Activated CD4-positive, alpha-beta T cell treated with anti-CD3 and anti-CD28 coated beads, Interleukin-2, amount 10 ng/mL, durations not matched to agents 7 days and 5 days (primary cell): ENCODE data around the gene PRR30. TPM values are rescaled to one million over a fixed set of nuclear protein-coding genes. Genes with fewer than 3 reads are reported as not detected.

Experiments
- CTCF ChIA-PET: fragments of 350-600 bp; sonication (Branson Sonifier 250); formaldehyde crosslinking; loops from one replicate; lab custom pipeline; 2021; ENCODE audit warnings: antibody characterized with exemption; lab: Charles Lee
- POLR2A ChIA-PET: fragments of 350-600 bp; sonication (Branson Sonifier 250); formaldehyde crosslinking; loops from one replicate; lab custom pipeline; 2021; ENCODE audit warnings: antibody characterized with exemption; lab: Charles Lee
- DNase-seq: peaks from one replicate; pipeline ENCODE4 v3.0.0-alpha.2; 2020
- H3K27ac Mint-ChIP-seq: one replicate; pipeline ENCODE4 v1.8.0; 2021; ENCODE audit warnings: mild to moderate bottlenecking, moderate library complexity, mixed read lengths
- H3K27me3 Mint-ChIP-seq: one replicate; pipeline ENCODE4 v1.8.0; 2021; ENCODE audit warnings: mixed read lengths
- H3K36me3 Mint-ChIP-seq: one replicate; pipeline ENCODE4 v1.8.0; 2021; ENCODE audit warnings: low read depth, mixed read lengths
- H3K4me1 Mint-ChIP-seq: one replicate; pipeline ENCODE4 v1.8.0; 2021; ENCODE audit warnings: mixed read lengths
- H3K4me3 Mint-ChIP-seq: one replicate; pipeline ENCODE4 v1.8.0; 2021; ENCODE audit warnings: mild to moderate bottlenecking, moderate library complexity, mixed read lengths
- H3K9me3 Mint-ChIP-seq: one replicate; pipeline ENCODE4 v1.8.0; 2021; ENCODE audit warnings: mixed read lengths
- total RNA-seq, 2 experiments: library from RNA; stranded (reverse); gene quantifications; one replicate each; pipeline ENCODE4 v1.2.3, GENCODE V29; 2021

The PRR30 gene
- total RNA-seq, 2 experiments from 2014 or later: not detected

DNA sequence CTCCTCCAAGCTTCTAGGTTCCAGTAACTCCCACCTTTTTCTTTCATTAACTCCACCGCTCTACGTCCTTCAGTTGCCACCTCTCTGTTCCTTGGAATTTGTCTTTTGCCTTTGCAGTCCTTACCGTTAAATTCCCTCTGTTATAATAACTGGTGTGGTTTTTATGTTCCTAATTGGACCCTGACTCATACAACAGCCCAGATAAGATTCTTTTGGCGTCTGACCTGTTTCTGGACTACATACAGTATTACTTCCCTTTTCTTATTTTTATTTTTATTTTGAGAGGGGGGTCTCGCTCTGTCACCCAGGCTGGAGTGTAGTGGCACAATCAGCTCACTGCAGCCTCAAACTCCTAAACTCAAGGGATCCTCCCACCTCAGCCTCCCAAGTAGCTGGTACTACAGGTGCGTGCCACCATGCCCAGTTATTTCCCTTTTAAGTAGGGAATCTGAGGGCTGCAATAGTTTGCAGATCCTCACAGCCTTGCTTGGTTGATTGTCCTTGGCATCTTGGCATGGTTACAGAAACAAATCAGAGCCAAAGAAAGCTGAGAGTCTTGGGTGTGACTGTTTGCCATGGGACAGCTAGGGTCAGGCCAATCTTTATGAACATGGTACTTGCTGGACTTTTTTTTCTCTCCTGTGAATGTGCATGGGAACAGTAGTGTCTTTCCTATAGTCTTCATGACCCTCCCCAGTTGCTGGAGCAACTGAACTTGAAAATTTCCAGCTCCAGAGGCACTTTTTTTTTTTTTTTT is 31.5 kb upstream of the PRR30 start:
- ChIA-PET POLR2A (no interaction called here), CTCF (interaction anchor here (0.6 to 1.9 kb wide), 14 partner anchors 10 to 1015 kb away, joined by 3 to 11 read pairs (median 3); no protein-coding TSS in a partner anchor)
- H3K4me3 Mint-ChIP-seq: no peak overlapping the region
- DNase-seq: no peak
- H3K36me3 Mint-ChIP-seq: no peaks in the 10 kb centered on the region
- H3K4me1 Mint-ChIP-seq: peaks cover 7% of the 10 kb centered on the region
- no peaks in the 10 kb centered on the region for H3K9me3 Mint-ChIP-seq
- peaks cover 13% of the 10 kb centered on the region for H3K27me3 Mint-ChIP-seq
- no peak overlapping the region for H3K27ac Mint-ChIP-seq

- Mint-ChIP-seq H3K27ac (no peak overlapping the region), H3K9me3 (no peaks in the 10 kb centered on the region), H3K4me3 (no peak overlapping the region), H3K36me3 (no peaks in the 10 kb centered on the region), H3K27me3 (peaks cover 4% of the 10 kb centered on the region), H3K4me1 (peaks cover 7% of the 10 kb centered on the region)
- ChIA-PET POLR2A (no interaction called here), CTCF (no interaction called here)
- no peak for DNase-seq
These were observed 26.0 kb upstream of the PRR30 start for GRCh38 chr2:27164960-27165763.

DNA sequence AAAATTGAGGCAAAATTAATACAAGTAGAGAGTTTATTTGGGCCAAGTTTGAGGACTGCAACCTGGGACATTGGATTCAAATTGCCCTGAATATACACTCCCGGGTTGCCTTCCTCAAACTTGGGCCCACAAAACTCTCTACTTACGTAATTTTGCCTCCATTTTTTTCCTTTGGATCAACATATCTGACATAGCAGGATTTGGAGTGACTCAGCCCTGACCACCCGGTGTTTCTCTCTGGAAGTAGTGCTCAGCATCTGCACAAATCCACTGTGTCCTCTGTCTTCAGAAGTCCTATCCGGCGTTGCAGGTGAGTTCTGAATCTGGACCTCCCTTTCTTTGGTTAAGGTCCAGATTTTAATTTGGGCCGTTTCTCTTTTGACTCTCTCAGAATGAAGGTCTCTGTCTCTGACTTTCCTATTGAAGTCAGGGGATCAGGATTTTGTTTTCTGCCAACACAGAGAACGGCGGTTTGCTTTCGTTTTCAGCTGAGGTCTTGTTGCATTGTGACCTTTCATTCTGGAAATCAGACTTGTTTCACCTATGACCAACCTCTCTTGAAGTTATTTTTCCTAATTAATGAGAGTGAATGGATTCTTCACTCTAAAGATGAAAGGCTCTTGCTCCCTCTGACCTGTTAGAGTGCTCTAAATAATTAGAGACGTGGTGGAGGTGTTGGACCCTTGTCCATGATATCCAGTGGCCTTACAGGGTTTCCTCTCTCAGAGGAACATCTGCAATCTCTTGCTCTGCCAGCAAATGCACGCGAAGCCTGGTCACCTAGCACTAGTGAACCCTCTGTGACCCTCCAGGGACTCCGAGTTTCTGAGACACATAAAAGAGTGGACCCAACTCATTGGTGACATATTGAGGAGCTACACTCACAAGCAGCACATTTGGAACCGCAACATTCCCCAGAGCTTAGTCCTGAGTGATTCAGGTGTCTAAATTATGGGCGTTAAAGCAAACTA is 23.2 kb upstream of the PRR30 start:
- no peak for DNase-seq
- Mint-ChIP-seq H3K4me3 (no peak overlapping the region), H3K27ac (no peak overlapping the region), H3K9me3 (no peaks in the 10 kb centered on the region), H3K36me3 (no peaks in the 10 kb centered on the region), H3K27me3 (no peaks in the 10 kb centered on the region), H3K4me1 (peaks cover 5% of the 10 kb centered on the region)
- CTCF ChIA-PET: no interaction called here
- POLR2A ChIA-PET: no interaction called here

DNA sequence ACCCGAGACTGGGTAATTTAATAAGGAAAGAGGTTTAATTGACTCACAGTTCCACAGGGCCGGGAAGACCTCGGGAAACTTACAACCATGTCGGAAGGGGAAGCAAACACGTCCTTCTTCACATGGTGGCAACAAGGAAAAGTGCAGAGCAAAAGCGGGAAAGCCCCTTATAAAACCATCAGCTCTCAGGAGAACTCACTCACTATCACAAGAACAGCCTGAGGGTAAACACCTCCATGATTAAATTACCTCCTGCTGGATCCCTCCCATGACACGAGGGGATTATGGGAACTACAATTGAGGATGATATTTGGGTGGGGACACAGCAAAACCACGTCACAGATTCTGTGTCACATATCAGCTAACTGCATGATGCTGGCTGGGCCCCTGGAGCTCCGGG is 21.0 kb upstream of the PRR30 start:
- ChIA-PET POLR2A (interaction anchor here (0.6 kb wide), 1 partner anchor 142 kb away, joined by 3 read pairs; no protein-coding TSS in a partner anchor), CTCF (interaction anchor here (1.4 to 1.5 kb wide), 3 partner anchors 10 to 120 kb away, joined by 3 to 6 read pairs (median 3); no protein-coding TSS in a partner anchor)
- no peaks in the 10 kb centered on the region for H3K36me3 Mint-ChIP-seq
- H3K27me3 Mint-ChIP-seq: no peaks in the 10 kb centered on the region
- H3K9me3 Mint-ChIP-seq: no peaks in the 10 kb centered on the region
- no peaks in the 10 kb centered on the region for H3K4me1 Mint-ChIP-seq
- no peak for DNase-seq
- no peak overlapping the region for H3K4me3 Mint-ChIP-seq
- no peak overlapping the region for H3K27ac Mint-ChIP-seq

DNA sequence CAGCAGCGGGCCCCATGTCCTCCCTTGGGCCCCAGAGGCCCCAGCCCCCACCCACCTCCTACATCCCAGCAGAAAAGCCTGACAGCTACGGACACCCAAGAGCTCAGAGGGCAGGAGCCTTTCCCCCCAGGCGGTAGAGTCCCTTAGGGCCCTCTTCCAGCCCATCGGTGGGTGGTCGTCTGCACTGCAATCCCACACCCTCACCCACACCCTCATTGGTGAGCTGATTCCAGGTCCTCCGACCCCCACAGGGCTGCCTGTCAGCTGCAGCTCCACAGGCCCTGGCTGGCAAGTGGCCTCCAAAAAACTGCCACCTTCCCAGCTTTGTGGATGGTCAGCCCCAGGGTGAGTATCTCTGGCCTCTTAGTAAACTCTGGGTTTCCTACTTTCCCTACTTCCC is 20.1 kb upstream of the PRR30 start:
- CTCF ChIA-PET: interaction anchor here (0.8 to 2.8 kb wide), 4 partner anchors 11 to 355 kb away, joined by 3 to 11 read pairs (median 4); partner anchors contain the start of gene TCF23
- Mint-ChIP-seq H3K4me3 (no peak overlapping the region), H3K36me3 (no peaks in the 10 kb centered on the region), H3K27me3 (no peaks in the 10 kb centered on the region), H3K9me3 (no peaks in the 10 kb centered on the region), H3K27ac (no peak overlapping the region), H3K4me1 (no peaks in the 10 kb centered on the region)
- DNase-seq: no peak
- POLR2A ChIA-PET: no interaction called here

DNA sequence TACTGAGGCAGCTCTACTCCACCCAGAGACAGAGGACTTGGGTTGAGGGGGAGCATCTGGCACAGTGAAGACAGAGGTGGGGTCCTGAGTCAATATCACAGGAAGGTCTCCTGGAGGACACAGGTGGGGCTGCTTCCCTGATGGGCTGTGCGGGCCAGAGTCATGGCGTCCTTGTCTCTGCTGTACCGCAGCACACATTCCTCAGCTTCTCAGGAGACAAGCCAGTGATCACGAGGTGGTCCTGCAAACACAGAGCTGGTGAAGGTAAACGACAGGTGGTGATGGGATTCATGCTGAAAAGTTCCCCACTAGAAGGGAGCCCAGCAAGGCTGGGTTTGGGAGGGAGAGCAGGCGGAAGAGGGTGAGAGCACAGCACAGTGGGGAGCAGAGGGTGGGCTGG is 19.3 kb upstream of the PRR30 start:
- H3K27me3 Mint-ChIP-seq: no peaks in the 10 kb centered on the region
- ChIA-PET CTCF (interaction anchor here (1.0 to 2.8 kb wide), 3 partner anchors 10 to 356 kb away, joined by 3 to 11 read pairs (median 5); partner anchors contain the start of gene TCF23), POLR2A (no interaction called here)
- H3K9me3 Mint-ChIP-seq: no peaks in the 10 kb centered on the region
- no peaks in the 10 kb centered on the region for H3K36me3 Mint-ChIP-seq
- H3K4me1 Mint-ChIP-seq: no peaks in the 10 kb centered on the region
- H3K27ac Mint-ChIP-seq: peak overlapping the region; percentile 46
- H3K4me3 Mint-ChIP-seq: no peak overlapping the region
- DNase-seq: no peak

GRCh38 chr2:27155069-27155520 is 15.9 kb upstream of the PRR30 start:
- H3K27ac Mint-ChIP-seq: no peak overlapping the region
- H3K36me3 Mint-ChIP-seq: no peaks in the 10 kb centered on the region
- ChIA-PET POLR2A (no interaction called here), CTCF (interaction anchor here (0.8 to 0.9 kb wide), 2 partner anchors 15 to 96 kb away, joined by 3 read pairs; no protein-coding TSS in a partner anchor)
- DNase-seq: no peak
- H3K4me1 Mint-ChIP-seq: no peaks in the 10 kb centered on the region
- H3K27me3 Mint-ChIP-seq: peaks cover 2% of the 10 kb centered on the region
- no peaks in the 10 kb centered on the region for H3K9me3 Mint-ChIP-seq
- H3K4me3 Mint-ChIP-seq: no peak overlapping the region

- Mint-ChIP-seq H3K36me3 (no peaks in the 10 kb centered on the region), H3K9me3 (no peaks in the 10 kb centered on the region), H3K27me3 (peaks cover 2% of the 10 kb centered on the region), H3K4me1 (no peaks in the 10 kb centered on the region), H3K27ac (no peak overlapping the region), H3K4me3 (no peak overlapping the region)
- DNase-seq: no peak
- CTCF ChIA-PET: interaction anchor here (0.8 to 1.1 kb wide), 3 partner anchors 15 to 97 kb away, joined by 3 to 4 read pairs (median 3); no protein-coding TSS in a partner anchor
- POLR2A ChIA-PET: no interaction called here
These were observed 15.3 kb upstream of the PRR30 start for GRCh38 chr2:27154488-27154887.

DNA sequence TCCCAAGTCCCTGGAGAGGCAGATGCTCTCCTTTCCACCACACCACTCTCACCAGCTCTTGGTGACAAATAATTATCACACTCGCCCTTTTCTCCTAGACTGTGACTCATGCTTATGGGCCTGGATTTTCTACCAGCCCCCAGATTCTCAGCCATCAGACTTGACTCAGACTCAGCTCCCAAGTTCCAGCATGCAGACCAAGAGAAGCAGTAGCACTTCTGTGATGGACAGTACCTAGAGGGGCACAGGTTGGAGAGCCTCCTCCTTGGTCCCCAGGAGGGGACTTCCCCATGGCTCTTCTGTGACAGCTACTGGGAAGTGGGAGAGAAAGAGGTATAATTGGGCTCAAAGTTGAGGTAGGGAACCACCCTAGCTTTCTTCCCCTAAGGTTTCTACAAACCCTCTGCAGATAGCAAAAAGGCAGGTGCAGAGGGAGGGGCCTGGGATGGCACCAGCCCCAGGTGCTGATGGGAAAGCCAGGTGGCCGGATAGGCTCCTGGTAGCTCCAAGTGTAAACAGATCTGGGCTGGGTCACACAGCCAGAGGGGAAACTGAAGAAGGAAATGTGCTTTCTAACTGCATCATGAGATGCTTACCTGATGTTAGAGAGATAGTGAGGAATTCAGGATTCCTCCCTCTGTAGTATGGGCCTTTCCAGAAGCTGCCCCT is 13.7 kb upstream of the PRR30 start:
- DNase-seq: no peak
- ChIA-PET CTCF (interaction anchor here (1.6 kb wide), 1 partner anchor 44 kb away, joined by 4 read pairs; no protein-coding TSS in a partner anchor), POLR2A (no interaction called here)
- Mint-ChIP-seq H3K27me3 (peaks cover 2% of the 10 kb centered on the region), H3K27ac (no peak overlapping the region), H3K4me1 (no peaks in the 10 kb centered on the region), H3K36me3 (no peaks in the 10 kb centered on the region), H3K9me3 (no peaks in the 10 kb centered on the region), H3K4me3 (no peak overlapping the region)

GRCh38 chr2:27152102-27152795 is 13.0 kb upstream of the PRR30 start:
- no peak overlapping the region for H3K4me3 Mint-ChIP-seq
- no peaks in the 10 kb centered on the region for H3K36me3 Mint-ChIP-seq
- peaks cover 2% of the 10 kb centered on the region for H3K27me3 Mint-ChIP-seq
- ChIA-PET CTCF (interaction anchor here (0.7 to 2.2 kb wide), 4 partner anchors 9 to 79 kb away, joined by 3 to 6 read pairs (median 4); no protein-coding TSS in a partner anchor), POLR2A (interaction anchor here (0.6 kb wide), 1 partner anchor 129 kb away, joined by 3 read pairs; no protein-coding TSS in a partner anchor)
- H3K27ac Mint-ChIP-seq: no peak overlapping the region
- DNase-seq: no peak
- no peaks in the 10 kb centered on the region for H3K4me1 Mint-ChIP-seq
- H3K9me3 Mint-ChIP-seq: no peaks in the 10 kb centered on the region

DNA sequence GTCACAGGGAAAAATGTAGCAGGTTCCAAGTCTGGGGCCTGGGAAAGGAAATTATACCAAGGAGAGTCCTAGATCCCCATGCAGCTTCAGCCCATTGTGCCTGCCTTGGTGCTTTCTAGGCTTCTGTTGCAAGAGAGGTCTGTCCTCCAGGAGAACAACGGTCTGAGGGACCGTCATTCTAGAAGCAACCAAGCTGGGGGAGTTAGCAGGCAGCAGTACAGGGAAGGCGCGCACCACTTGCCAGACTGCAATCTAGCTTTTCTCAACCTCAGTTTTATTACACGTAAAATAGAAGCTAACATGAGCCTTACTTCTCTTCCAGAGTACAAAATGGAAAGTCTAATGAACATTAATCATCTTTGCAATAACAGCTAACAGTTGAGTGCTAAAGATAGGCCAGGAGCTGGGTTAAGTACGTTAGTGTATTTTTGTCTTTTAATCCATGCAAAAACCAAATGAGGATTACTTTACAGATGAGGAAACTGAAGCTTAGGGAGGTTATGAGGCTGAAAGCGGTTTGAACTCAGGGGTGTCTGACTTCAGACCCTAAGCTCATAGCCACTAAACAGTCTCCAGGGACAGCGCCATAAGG is 11.5 kb upstream of the PRR30 start:
- CTCF ChIA-PET: interaction anchor here (0.9 to 2.2 kb wide), 3 partner anchors 12 to 60 kb away, joined by 3 to 6 read pairs (median 3); partner anchors contain the start of gene PRR30
- no peak for DNase-seq
- H3K9me3 Mint-ChIP-seq: no peaks in the 10 kb centered on the region
- no peaks in the 10 kb centered on the region for H3K4me1 Mint-ChIP-seq
- H3K27ac Mint-ChIP-seq: no peak overlapping the region
- POLR2A ChIA-PET: no interaction called here
- peaks cover 2% of the 10 kb centered on the region for H3K27me3 Mint-ChIP-seq
- H3K4me3 Mint-ChIP-seq: no peak overlapping the region
- H3K36me3 Mint-ChIP-seq: no peaks in the 10 kb centered on the region
